GM12878 (cell line): Measurements from ENCODE around the gene VKORC1. TPM values are rescaled to one million over a fixed set of nuclear protein-coding genes. Genes with fewer than 3 reads are reported as not detected.

Experiments
- ATAC-seq: fragments of 200-7000 bp; cut with Tn5 transposase; 3 replicates; pipeline ENCODE4 v1.9.1; 2020; ENCODE audit warnings: mild to moderate bottlenecking, moderate library complexity
- BruUV-seq: library from RNA; stranded (reverse); fragments of 400-500 nt; replicated peaks from 2 replicates; lab custom pipeline; 2021; lab: Mats Ljungman, UMichigan
- CTCF ChIA-PET: fragments of 300-600 bp; sonication (Branson Sonifier 250); formaldehyde crosslinking; extraction: SDS; loops from one replicate; lab custom pipeline; 2021; ENCODE audit warnings: inconsistent platforms; lab: Yijun Ruan, JAX
- POLR2A ChIA-PET: fragments of 350-600 bp; formaldehyde crosslinking; extraction: SDS; loops from one replicate; lab custom pipeline; 2021; ENCODE audit warnings: inconsistent platforms; lab: Charles Lee
- RAD21 ChIA-PET: fragments of 300-600 bp; sonication (Branson Sonifier 250); formaldehyde crosslinking; loops from one replicate; lab custom pipeline; 2023; ENCODE audit warnings: antibody characterized with exemption; ENCODE audit not compliant: unreplicated experiment; lab: Charles Lee
- SMC1A ChIA-PET: fragments of 300-600 bp; sonication (Branson Sonifier 250); formaldehyde crosslinking; loops from one replicate; lab custom pipeline; 2023; ENCODE audit not compliant: unreplicated experiment, uncharacterized antibody; lab: Charles Lee
- DNase-seq: peaks from one replicate; pipeline ENCODE4 v3.0.0-alpha.2; 2011; ENCODE audit warnings: low read depth, low spot score
- FAIRE-seq: peaks from 3 replicates; lab custom pipeline; 2011; peaks lifted over from hg19 to GRCh38; lab: Jason Lieb, UNC
- H2AFZ ChIP-seq: 2 replicates; pipeline ENCODE4 v1.6.0; 2011; ENCODE audit warnings: low read depth, low read length, control low read depth; ENCODE audit not compliant: control insufficient read depth
- H3K27ac ChIP-seq: 2 replicates; pipeline ENCODE4 v1.5.1; 2011; ENCODE audit warnings: control low read depth; ENCODE audit not compliant: control insufficient read depth, insufficient read depth
- H3K27me3 ChIP-seq, 2 experiments: replicated peaks in 1 of 2; 2 replicates each; pipeline versions ENCODE4 v1.6.0 to v1.6.1; 2011; ENCODE audit warnings: low read length in 1 of 2; ENCODE audit not compliant: control insufficient read depth in 2 of 2, insufficient read depth in 2 of 2
- H3K36me3 ChIP-seq, 2 experiments: 2 replicates each; pipeline ENCODE4 v1.5.1; 2011; ENCODE audit warnings: low read length in 1 of 2; ENCODE audit not compliant: control insufficient read depth in 2 of 2, insufficient read depth in 2 of 2
- H3K4me1 ChIP-seq: 2 replicates; pipeline ENCODE4 v1.6.1; 2011; ENCODE audit warnings: mild to moderate bottlenecking, low read length, moderate library complexity, mixed read lengths; ENCODE audit not compliant: control insufficient read depth, insufficient read depth
- H3K4me2 ChIP-seq: 2 replicates; pipeline ENCODE4 v1.6.0; 2011; ENCODE audit warnings: control low read depth; ENCODE audit not compliant: control insufficient read depth, insufficient read depth
- H3K4me3 ChIP-seq: fragments of 200-600 bp; sonication (generic); 2 replicates; pipeline ENCODE4 v1.5.1; 2016
- H3K79me2 ChIP-seq: 2 replicates; pipeline ENCODE4 v1.6.0; 2011; ENCODE audit warnings: low read length; ENCODE audit not compliant: control insufficient read depth, insufficient read depth
- H3K9ac ChIP-seq: 2 replicates; pipeline ENCODE4 v1.8.0; 2011; ENCODE audit warnings: low read length, control low read depth, mixed read lengths; ENCODE audit not compliant: control insufficient read depth, insufficient read depth
- H3K9me3 ChIP-seq: replicated peaks from 3 replicates; pipeline ENCODE4 v1.5.1; 2011; ENCODE audit warnings: mild to moderate bottlenecking, low read length; ENCODE audit not compliant: control insufficient read depth, insufficient read depth
- H4K20me1 ChIP-seq: 2 replicates; pipeline ENCODE4 v1.6.0; 2011; ENCODE audit not compliant: control insufficient read depth, insufficient read depth
- FOS ChIP-seq: IDR thresholded peaks from 3 replicates; pipeline ENCODE4 v1.6.1; 2011; ENCODE audit warnings: borderline replicate concordance; ENCODE audit not compliant: insufficient read length; ENCODE audit errors: extremely low read depth
- FOXK2 ChIP-seq: fragments of 450-650 bp; IDR thresholded peaks from 2 replicates; pipeline ENCODE4 v1.6.1; 2017; ENCODE audit warnings: mild to moderate bottlenecking, moderate library complexity
- KAT2A ChIP-seq: conservative IDR thresholded peaks from 2 replicates; pipeline ENCODE4 v1.6.1; 2011; ENCODE audit warnings: low read depth, low read length; ENCODE audit not compliant: control insufficient read depth
- MEF2A ChIP-seq: IDR thresholded peaks from 2 replicates; pipeline ENCODE4 v1.6.1; 2011; ENCODE audit warnings: low read depth, mild to moderate bottlenecking, low read length, moderate library complexity; ENCODE audit not compliant: insufficient read depth
- MYB ChIP-seq: fragments of 150-350 bp; IDR thresholded peaks from 2 replicates; pipeline ENCODE4 v1.6.1; 2014; ENCODE audit warnings: mild to moderate bottlenecking, low read depth, low read length, borderline replicate concordance
- PAX5 ChIP-seq: IDR thresholded peaks from 2 replicates; pipeline ENCODE4 v1.6.1; 2011; ENCODE audit warnings: low read depth, low read length, borderline replicate concordance
- USF1 ChIP-seq: IDR thresholded peaks from 2 replicates; pipeline ENCODE4 v1.6.1; 2011; ENCODE audit warnings: borderline replicate concordance, low read depth, mild to moderate bottlenecking, moderate library complexity, mixed read lengths, low read length; ENCODE audit not compliant: insufficient read depth; ENCODE audit errors: extremely low read length
- WGBS: methylation state at CpG from one replicate; pipeline ENCODE4 v1.1.6; 2016; ENCODE audit warnings: low lambda C conversion rate; ENCODE audit not compliant: insufficient replicate concordance, insufficient coverage; ENCODE audit errors: missing lambda C conversion rate; 5-methylcytosine and 5-hydroxymethylcytosine counted together
- in situ Hi-C: fragments of 300-500 bp; cut with MboI; formaldehyde crosslinking; loops from 9 replicates; pipeline ENCODE4 v1.14.3; 2018; ENCODE audit warnings: mixed read lengths
- intact Hi-C: fragments of 100-400 bp; cut with micrococcal nuclease; formaldehyde crosslinking; loops from one replicate; pipeline ENCODE4 v1.14.2; 2022; ENCODE audit not compliant: unreplicated experiment
- polyA plus RNA-seq, 11 experiments: library from polyadenylated mRNA; depleted of rRNA in 4 of 11; unstranded in 6 of 11; stranded (reverse) in 5 of 11; fragments of >200 nt; fragmentation: Nextera tagmentation in 4 of 11; fragmentation: Illumina TruSeq in 1 of 11; extraction: Ambion mirVana in 4 of 11; extraction: Trizol in 1 of 11; gene quantifications; 1 replicate in 1 of 11; 2 replicates in 10 of 11; pipeline versions ENCODE4 v1.2.1 to v1.2.3, GENCODE V29; 2011 to 2016; ENCODE audit warnings: inconsistent platforms in 2 of 11, missing spikeins in 2 of 11, low read depth in 1 of 11
- total RNA-seq, 4 experiments: library from RNA; depleted of rRNA in 3 of 4; stranded (reverse); fragments of >200 nt in 3 of 4; fragmentation: Illumina TruSeq in 1 of 4; extraction: Trizol in 1 of 4; gene quantifications; 2 replicates each; pipeline versions ENCODE4 v1.2.1 to v1.2.3, GENCODE V29; 2013 to 2021

VKORC1 gene
- total and polyA plus RNA-seq, 10 of the 15 experiments (the other 5 are each of a cell fraction or from before 2014, with no cell fraction given), result 19.8 to 140 (median 57.7) TPM

GRCh38 chr16:31052114-31052513, 42.5 kb downstream of the VKORC1 start:
- Histone ChIP-seq H3K9me3 (no peaks in the 10 kb centered on the region), H3K9ac (no peak overlapping the region), H3K27me3 (no peaks in the 10 kb centered on the region), H3K27ac (no peak overlapping the region), H2AFZ (no peak overlapping the region), H3K36me3 (no peaks in the 10 kb centered on the region), H3K4me1 (no peaks in the 10 kb centered on the region), H3K4me3 (no peak overlapping the region), H3K79me2 (no peaks in the 10 kb centered on the region), H3K4me2 (no peak overlapping the region), H4K20me1 (no peaks in the 10 kb centered on the region)
- intact Hi-C loops, result no loop called here
- TF ChIP-seq FOXK2 (no peak), PAX5 (no peak), FOS (no peak), USF1 (no peak), MEF2A (no peak), KAT2A (no peak), MYB (no peak)
- POLR2A ChIA-PET, result interaction anchor here (0.6 kb wide), 1 partner anchor 16 kb away, joined by 3 read pairs; no protein-coding TSS in a partner anchor
- in situ Hi-C loops, result no loop called here
- WGBS, result 61% methylated on average over 2 of the region's 2 CpGs
- ATAC-seq, result no peak; the same call in 2 of the 3 replicates
- FAIRE-seq, result no peak
- RAD21 ChIA-PET, result no interaction called here
- DNase-seq, result no peak
- CTCF ChIA-PET, result no interaction called here
- BruUV-seq, result no TSS peak
- SMC1A ChIA-PET, result no interaction called here
